ENCODE measurements around the gene STXBP1.
"Not testable (repeated sequence)": the region's sequence is repeated elsewhere in the genome, so short reads cannot be mapped to it uniquely, and the experiment has no call there.

Gene STXBP1

DNA sequence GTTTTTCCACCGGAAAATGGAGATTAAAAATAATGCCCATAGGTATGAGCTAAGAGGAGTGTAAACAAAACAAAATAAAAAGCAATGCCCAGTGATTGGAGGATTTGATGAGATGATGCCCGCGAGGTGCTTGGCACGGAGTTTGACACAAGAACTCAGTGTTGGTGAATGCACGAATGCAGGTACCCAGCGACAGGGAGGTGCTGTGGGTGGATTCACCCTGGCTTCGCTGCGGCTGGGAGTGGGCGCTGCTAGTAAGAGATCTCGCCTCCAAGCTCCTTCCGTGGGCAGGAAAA lies 526 bp upstream of the STXBP1 start:
- ChIA-PET CTCF (interaction anchor here (0.6 to 0.9 kb wide), 2 partner anchors 20 to 39 kb away, joined by 4 read pairs; no protein-coding TSS in a partner anchor), POLR2A (ENCODE audit: low non-redundant PET) (interaction anchor here (0.6 kb wide), 1 partner anchor 487 kb away, joined by 3 read pairs; no protein-coding TSS in a partner anchor)
- DNase-seq (ENCODE audit: low spot score): no peak
- TF ChIP-seq, protein P1, sequence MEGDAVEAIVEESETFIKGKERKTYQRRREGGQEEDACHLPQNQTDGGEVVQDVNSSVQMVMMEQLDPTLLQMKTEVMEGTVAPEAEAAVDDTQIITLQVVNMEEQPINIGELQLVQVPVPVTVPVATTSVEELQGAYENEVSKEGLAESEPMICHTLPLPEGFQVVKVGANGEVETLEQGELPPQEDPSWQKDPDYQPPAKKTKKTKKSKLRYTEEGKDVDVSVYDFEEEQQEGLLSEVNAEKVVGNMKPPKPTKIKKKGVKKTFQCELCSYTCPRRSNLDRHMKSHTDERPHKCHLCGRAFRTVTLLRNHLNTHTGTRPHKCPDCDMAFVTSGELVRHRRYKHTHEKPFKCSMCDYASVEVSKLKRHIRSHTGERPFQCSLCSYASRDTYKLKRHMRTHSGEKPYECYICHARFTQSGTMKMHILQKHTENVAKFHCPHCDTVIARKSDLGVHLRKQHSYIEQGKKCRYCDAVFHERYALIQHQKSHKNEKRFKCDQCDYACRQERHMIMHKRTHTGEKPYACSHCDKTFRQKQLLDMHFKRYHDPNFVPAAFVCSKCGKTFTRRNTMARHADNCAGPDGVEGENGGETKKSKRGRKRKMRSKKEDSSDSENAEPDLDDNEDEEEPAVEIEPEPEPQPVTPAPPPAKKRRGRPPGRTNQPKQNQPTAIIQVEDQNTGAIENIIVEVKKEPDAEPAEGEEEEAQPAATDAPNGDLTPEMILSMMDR (conservative IDR thresholded peaks at IDR 0.05; ENCODE audit: low read depth): no peak
- peak overlapping the region; percentile 87 for H3K27ac ChIP-seq

DNA sequence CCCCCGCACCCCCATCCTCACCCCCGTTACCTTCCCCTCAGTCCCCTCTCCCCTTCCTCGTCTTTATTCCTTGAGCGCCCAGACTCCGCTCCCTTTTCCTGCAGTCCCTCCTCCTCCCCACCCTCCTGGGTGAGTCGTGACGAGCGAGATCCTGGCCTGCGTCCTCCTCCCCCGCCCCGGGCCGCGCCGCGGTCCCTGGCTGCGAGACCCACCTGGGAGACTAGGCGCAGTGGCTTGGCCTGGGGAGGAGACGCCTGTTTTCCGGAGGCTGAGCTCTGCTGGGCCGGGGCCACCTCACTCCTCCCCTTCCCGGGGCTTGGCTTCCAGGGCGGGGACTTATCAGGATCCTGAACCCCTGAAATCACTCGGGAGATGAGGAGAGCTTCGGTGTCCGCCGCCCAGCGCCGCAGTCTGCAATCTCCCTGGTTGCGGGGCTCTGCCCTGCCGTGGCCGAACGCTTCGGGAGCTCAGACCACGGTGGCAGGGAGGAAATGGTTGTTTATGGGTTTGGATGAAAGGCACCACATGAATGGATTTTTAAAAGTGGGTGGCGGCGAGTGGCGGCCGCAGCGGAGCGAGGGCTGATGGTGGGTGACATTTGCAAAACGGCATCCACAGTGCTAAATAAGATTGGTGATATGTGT lies 984 bp downstream of the STXBP1 start:
- CTCF ChIA-PET: interaction anchor here (0.6 to 1.2 kb wide), 4 partner anchors 10 to 173 kb away, joined by 3 to 4 read pairs (median 3); partner anchors contain the start of genes CDK9 and TOR2A
- peak overlapping the region; percentile 87 for H3K27ac ChIP-seq
- DNase-seq (ENCODE audit: low spot score): peak; percentile 75
- POLR2A ChIA-PET (ENCODE audit: low non-redundant PET): no interaction called here
- TF ChIP-seq, protein P1 (conservative IDR thresholded peaks at IDR 0.05; ENCODE audit: low read depth): no peak

DNA sequence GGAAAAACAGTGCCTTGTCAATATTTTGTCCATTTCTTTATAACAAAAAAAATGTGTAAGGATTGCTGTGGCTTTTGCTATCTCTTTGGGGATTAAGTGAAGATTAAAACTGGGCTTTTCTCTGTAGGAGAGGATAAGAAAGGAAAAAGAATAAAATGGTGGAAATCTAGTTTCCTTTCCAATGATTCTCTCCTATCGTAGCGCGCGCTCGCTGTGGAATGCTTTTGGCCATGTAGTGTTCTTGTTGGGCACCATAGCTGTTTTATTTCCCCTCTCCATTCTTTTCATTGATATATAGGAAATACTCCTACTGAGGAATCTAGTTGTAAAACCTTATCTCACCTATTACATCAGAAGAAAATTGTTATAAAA lies 1.5 kb downstream of the STXBP1 start:
- ChIA-PET CTCF (interaction anchor here (0.8 to 1.2 kb wide), 2 partner anchors 20 to 121 kb away, joined by 3 to 4 read pairs; partner anchors contain the start of gene TOR2A), POLR2A (ENCODE audit: low non-redundant PET) (no interaction called here)
- DNase-seq (ENCODE audit: low spot score): no peak
- peak overlapping the region; percentile 87 for H3K27ac ChIP-seq
- TF ChIP-seq, protein P1 (conservative IDR thresholded peaks at IDR 0.05; ENCODE audit: low read depth): no peak

DNA sequence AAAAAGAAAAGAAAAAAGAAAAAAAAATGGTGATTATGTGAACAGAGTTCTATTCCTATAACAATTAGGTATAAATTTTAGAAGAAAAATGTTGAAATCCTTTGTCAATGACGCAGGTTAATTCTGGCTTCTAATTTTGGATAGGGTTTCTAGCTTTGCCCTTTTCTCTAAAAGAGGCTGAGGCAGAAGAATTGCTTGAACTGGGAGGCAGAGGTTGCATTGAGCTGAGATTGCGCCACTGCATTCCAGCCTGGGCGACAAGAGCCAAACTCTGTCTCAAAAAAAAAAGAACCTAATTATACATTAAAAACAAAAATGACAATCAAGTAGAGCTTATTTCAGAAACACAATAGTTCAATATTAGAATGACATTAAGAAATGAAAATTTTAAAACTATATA lies 2.9 kb downstream of the STXBP1 start:
- CTCF ChIA-PET: interaction anchor here (0.6 to 0.8 kb wide), 2 partner anchors 28 to 805 kb away, joined by 3 to 4 read pairs; no protein-coding TSS in a partner anchor
- TF ChIP-seq, protein P1 (conservative IDR thresholded peaks at IDR 0.05; ENCODE audit: low read depth): no peak
- POLR2A ChIA-PET (ENCODE audit: low non-redundant PET): no interaction called here
- peak overlapping the region; percentile 37; the same call in 1 of the 2 replicates for H3K27ac ChIP-seq
- DNase-seq (ENCODE audit: low spot score): no peak

DNA sequence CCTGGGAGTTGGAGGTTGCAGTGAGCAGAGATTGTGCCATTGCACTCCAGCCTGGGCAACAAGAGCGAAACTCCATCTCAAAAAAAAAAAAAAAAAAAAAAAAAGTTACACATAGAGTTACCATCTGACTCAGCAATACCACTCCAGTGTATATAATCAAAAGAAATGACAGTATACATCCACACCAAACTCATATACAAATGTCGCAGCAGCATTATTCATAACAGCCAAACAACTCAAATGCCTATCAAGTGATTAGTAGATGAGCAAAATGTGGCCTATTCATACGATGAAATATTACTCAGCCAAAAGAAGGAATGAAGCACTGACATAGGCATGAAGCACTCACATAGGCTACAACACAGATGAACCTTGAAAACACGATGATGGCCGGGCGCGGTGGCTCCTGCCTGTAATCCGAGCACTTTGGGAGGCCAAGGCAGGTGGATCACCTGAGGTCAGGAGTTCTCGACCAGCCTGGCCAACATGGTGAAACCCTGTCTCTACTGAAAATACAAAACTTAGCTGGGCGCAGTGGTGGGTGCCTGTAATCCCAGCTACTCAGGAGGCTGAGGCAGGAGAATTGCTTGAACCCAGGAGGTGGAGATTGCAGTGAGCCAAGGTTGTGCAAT lies 9.4 kb downstream of the STXBP1 start:
- POLR2A ChIA-PET (ENCODE audit: low non-redundant PET); DNase-seq (ENCODE audit: low spot score); H3K27ac ChIP-seq: not testable (repeated sequence)
- CTCF ChIA-PET: interaction anchor here (0.6 kb wide), 1 partner anchor 1297 kb away, joined by 3 read pairs; no protein-coding TSS in a partner anchor

DNA sequence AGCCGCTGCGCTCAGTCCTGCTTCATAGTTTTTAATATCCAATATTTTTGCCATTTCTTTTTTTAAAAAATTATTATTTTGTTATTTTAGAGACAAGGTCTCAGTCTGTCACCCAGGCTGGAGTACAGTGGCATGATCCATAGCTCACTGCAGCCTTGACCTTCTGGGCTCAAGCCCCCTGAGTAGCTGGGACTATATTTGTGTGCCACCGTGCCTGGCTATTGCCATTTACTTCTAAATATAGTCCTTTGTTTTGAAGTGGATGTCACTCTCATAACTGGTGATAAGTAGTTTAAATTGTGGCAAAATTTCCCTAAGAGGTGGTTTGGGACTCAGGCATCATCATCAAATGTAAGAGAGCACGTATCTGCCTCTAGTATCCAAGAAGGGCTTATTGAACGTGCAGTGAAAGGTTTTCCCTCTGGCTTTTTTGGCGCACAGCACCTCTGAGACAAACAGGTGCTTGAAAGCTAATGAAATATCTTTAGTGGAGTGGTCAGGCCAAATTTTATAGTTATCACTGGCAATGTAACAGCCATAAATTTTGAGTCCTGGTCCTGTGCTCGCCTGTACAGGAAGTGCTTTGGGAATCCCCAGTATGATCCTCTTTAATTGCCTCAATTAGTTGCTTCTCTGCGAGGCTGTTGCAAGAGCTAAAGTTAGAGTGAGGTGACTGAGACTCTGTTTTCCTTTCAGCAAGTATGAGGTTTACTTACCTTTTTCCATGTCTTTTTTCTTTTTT lies 14.8 kb downstream of the STXBP1 start:
- POLR2A ChIA-PET (ENCODE audit: low non-redundant PET): no interaction called here
- H3K27ac ChIP-seq: no peak overlapping the region
- TF ChIP-seq, protein P1 (conservative IDR thresholded peaks at IDR 0.05; ENCODE audit: low read depth): no peak
- CTCF ChIA-PET: interaction anchor here (0.5 kb wide), 1 partner anchor 781 kb away, joined by 3 read pairs; no protein-coding TSS in a partner anchor
- DNase-seq (ENCODE audit: low spot score): no peak
